HepG2 (cell line): Measurements from ENCODE around the gene ACTN2. TPM values are rescaled to one million over a fixed set of nuclear protein-coding genes. Genes with fewer than 3 reads are reported as not detected.

Source experiments
- ATAC-seq: fragments of 200-7000 bp; cut with Tn5 transposase; 3 replicates; pipeline ENCODE4 v1.9.1; 2020; ENCODE audit warnings: mild to moderate bottlenecking, moderate library complexity
- BruUV-seq: library from RNA; stranded (reverse); fragments of 400-500 nt; replicated peaks from 2 replicates; lab custom pipeline; 2021; lab: Mats Ljungman, UMichigan
- CTCF ChIA-PET: fragments of 300-600 bp; formaldehyde crosslinking; extraction: SDS; loops from one replicate; lab custom pipeline; 2021; ENCODE audit warnings: low total read pairs, inconsistent platforms, low intra/inter-chr PET ratio; lab: Yijun Ruan, JAX
- POLR2A ChIA-PET: fragments of 350-600 bp; sonication (Branson Sonifier 250); formaldehyde crosslinking; loops from one replicate; lab custom pipeline; 2020; ENCODE audit warnings: antibody characterized with exemption, inconsistent platforms; lab: Yijun Ruan, JAX
- DNase-seq: peaks from one replicate; pipeline ENCODE4 v3.0.0-alpha.2; 2015; ENCODE audit warnings: low spot score
- FAIRE-seq: peaks from 3 replicates; lab custom pipeline; 2011; peaks lifted over from hg19 to GRCh38; lab: Jason Lieb, UNC
- H2AFZ ChIP-seq: one replicate; pipeline ENCODE4 v1.6.1; 2011; ENCODE audit warnings: low read length, inconsistent platforms
- H3K27ac ChIP-seq: fragments of 300-600 bp; 3 replicates; pipeline ENCODE4 v1.8.0; 2011; ENCODE audit warnings: mixed run types, mild to moderate bottlenecking, mixed read lengths, low read length, inconsistent platforms; ENCODE audit not compliant: insufficient read depth; ENCODE audit errors: extremely low read length
- H3K27me3 ChIP-seq, 2 experiments: fragments of 200-600 bp in 1 of 2; 2 replicates in 1 of 2; 3 replicates in 1 of 2; pipeline versions ENCODE4 v1.6.0 to v1.8.0; 2011; ENCODE audit warnings: low read length in 2 of 2, mild to moderate bottlenecking in 2 of 2, moderate library complexity in 2 of 2, inconsistent platforms in 1 of 2; ENCODE audit not compliant: insufficient read depth in 2 of 2, control insufficient read depth in 1 of 2
- H3K36me3 ChIP-seq, 2 experiments: fragments of 200-600 bp in 1 of 2; replicated peaks in 1 of 2; 2 replicates in 1 of 2; 3 replicates in 1 of 2; pipeline versions ENCODE4 v1.5.1 to v1.8.0; 2011; ENCODE audit warnings: low read length in 2 of 2, inconsistent platforms in 1 of 2; ENCODE audit not compliant: insufficient read depth in 2 of 2, control insufficient read depth in 1 of 2
- H3K4me1 ChIP-seq: 2 replicates; pipeline ENCODE4 v1.5.1; 2012; ENCODE audit warnings: low read length, inconsistent platforms; ENCODE audit not compliant: insufficient read depth
- H3K4me2 ChIP-seq: 2 replicates; pipeline ENCODE4 v1.6.0; 2011; ENCODE audit warnings: low read depth, low read length, inconsistent platforms
- H3K4me3 ChIP-seq, 3 experiments: fragments of 200-600 bp in 1 of 3; sonication (generic), shearing (Covaris generic) in 1 of 3; replicated peaks in 1 of 3; 2 replicates each; pipeline ENCODE4 v1.5.1; 2011 to 2016; ENCODE audit warnings: low read length in 3 of 3, inconsistent platforms in 2 of 3, low read depth in 2 of 3, mild to moderate bottlenecking in 2 of 3, control low read depth in 1 of 3, mixed read lengths in 1 of 3; ENCODE audit not compliant: insufficient read depth in 1 of 3
- H3K79me2 ChIP-seq: one replicate; pipeline ENCODE4 v1.6.1; 2011; ENCODE audit warnings: low read length, inconsistent platforms; ENCODE audit not compliant: insufficient read depth
- H3K9ac ChIP-seq: 2 replicates; pipeline ENCODE4 v1.6.0; 2011; ENCODE audit warnings: mild to moderate bottlenecking, low read depth, low read length, inconsistent platforms; ENCODE audit not compliant: insufficient read depth
- H3K9me3 ChIP-seq: 2 replicates; pipeline ENCODE4 v1.5.1; 2012; ENCODE audit warnings: mild to moderate bottlenecking, low read length
- H4K20me1 ChIP-seq: 2 replicates; pipeline ENCODE4 v1.6.0; 2011; ENCODE audit warnings: inconsistent platforms, mild to moderate bottlenecking, low read length, moderate library complexity; ENCODE audit not compliant: insufficient read depth
- HDAC2 ChIP-seq: sonication (generic); formaldehyde crosslinking; IDR thresholded peaks from 2 replicates; pipeline ENCODE4 v1.4.0; 2020; ENCODE audit warnings: missing genetic modification reagents
- HOXA7 ChIP-seq: sonication (generic); formaldehyde crosslinking; IDR thresholded peaks from 2 replicates; pipeline ENCODE4 v1.8.1; 2022; ENCODE audit warnings: mild to moderate bottlenecking, missing genetic modification reagents, moderate library complexity
- KLF15 ChIP-seq: sonication (generic); formaldehyde crosslinking; IDR thresholded peaks from 2 replicates; pipeline ENCODE4 v1.8.1; 2023; ENCODE audit warnings: borderline replicate concordance, mild to moderate bottlenecking, inconsistent platforms, missing genetic modification reagents, mixed read lengths
- TOPORS ChIP-seq: sonication (generic); formaldehyde crosslinking; IDR thresholded peaks from 2 replicates; pipeline ENCODE4 v1.8.0; 2023; ENCODE audit warnings: mild to moderate bottlenecking, missing genetic modification reagents
- XRCC5 ChIP-seq: fragments of 200-400 bp; formaldehyde crosslinking; optimal IDR thresholded peaks from 2 replicates; pipeline ENCODE3; 2017; ENCODE audit warnings: mild to moderate bottlenecking, low read length
- ZFP36L2 ChIP-seq: sonication (generic); formaldehyde crosslinking; IDR thresholded peaks from 2 replicates; pipeline ENCODE4 v1.4.0; 2020; ENCODE audit warnings: missing genetic modification reagents
- ZKSCAN8 ChIP-seq: IDR thresholded peaks from 2 replicates; pipeline ENCODE4 v1.6.1; 2016; ENCODE audit warnings: borderline replicate concordance, missing genetic modification reagents, missing compliant biosample characterization
- WGBS: methylation state at CpG from one replicate; pipeline ENCODE4 v1.1.6; 2017; ENCODE audit warnings: low lambda C conversion rate; 5-methylcytosine and 5-hydroxymethylcytosine counted together
- in situ Hi-C: cut with HindIII; loops from 2 replicates; pipeline ENCODE4 v1.10.0; 2017; ENCODE audit warnings: low pct_unique_long_range_greater_than_20kb; ENCODE audit not compliant: extremely low pct_ligation_motif_present
- intact Hi-C: fragments of 100-400 bp; cut with micrococcal nuclease; formaldehyde crosslinking; loops from one replicate; pipeline ENCODE4 v1.10.0; 2022; ENCODE audit not compliant: unreplicated experiment
- polyA plus RNA-seq, 8 experiments: library from polyadenylated mRNA; depleted of rRNA in 3 of 8; stranded (reverse) in 7 of 8; unstranded in 1 of 8; fragments of >200 nt; fragmentation: Illumina TruSeq in 4 of 8; extraction: Trizol in 4 of 8; gene quantifications; 2 replicates each; pipeline versions ENCODE4 v1.2.1 to v1.2.3, GENCODE V29; 2011 to 2016; ENCODE audit warnings: low read depth in 4 of 8, missing spikeins in 1 of 8, mixed read lengths in 1 of 8; ENCODE audit not compliant: insufficient read depth in 1 of 8
- total RNA-seq, 5 experiments: library from RNA; depleted of rRNA; stranded (reverse); fragments of >200 nt; fragmentation: Illumina TruSeq; extraction: Trizol; gene quantifications; 2 replicates each; pipeline ENCODE4 v1.2.3, GENCODE V29; 2016; ENCODE audit warnings: low read depth in 1 of 5
- TF ChIP-seq, protein P1 (sequence below): sonication (generic); formaldehyde crosslinking; IDR thresholded peaks from 2 replicates; pipeline ENCODE4 v1.4.0; 2020; ENCODE audit warnings: missing genetic modification reagents, borderline replicate concordance
- TF ChIP-seq, protein P2 (sequence below): sonication (generic); formaldehyde crosslinking; IDR thresholded peaks from 2 replicates; pipeline ENCODE4 v1.9.0; 2021; ENCODE audit warnings: missing genetic modification reagents, borderline replicate concordance
- TF ChIP-seq, protein P3 (sequence below): sonication (generic); formaldehyde crosslinking; IDR thresholded peaks from 2 replicates; pipeline ENCODE4 v1.4.0; 2020; ENCODE audit warnings: missing genetic modification reagents
- TF ChIP-seq, protein P4 (sequence below): sonication (generic); formaldehyde crosslinking; IDR thresholded peaks from 2 replicates; pipeline ENCODE4 v1.9.0; 2021; ENCODE audit warnings: missing genetic modification reagents, mild to moderate bottlenecking, borderline replicate concordance

Gene ACTN2
- total and polyA plus RNA-seq, 2 of the 13 experiments (the other 11 are each of a cell fraction or from before 2014, with no cell fraction given) = 0.04 to 0.13 TPM

DNA sequence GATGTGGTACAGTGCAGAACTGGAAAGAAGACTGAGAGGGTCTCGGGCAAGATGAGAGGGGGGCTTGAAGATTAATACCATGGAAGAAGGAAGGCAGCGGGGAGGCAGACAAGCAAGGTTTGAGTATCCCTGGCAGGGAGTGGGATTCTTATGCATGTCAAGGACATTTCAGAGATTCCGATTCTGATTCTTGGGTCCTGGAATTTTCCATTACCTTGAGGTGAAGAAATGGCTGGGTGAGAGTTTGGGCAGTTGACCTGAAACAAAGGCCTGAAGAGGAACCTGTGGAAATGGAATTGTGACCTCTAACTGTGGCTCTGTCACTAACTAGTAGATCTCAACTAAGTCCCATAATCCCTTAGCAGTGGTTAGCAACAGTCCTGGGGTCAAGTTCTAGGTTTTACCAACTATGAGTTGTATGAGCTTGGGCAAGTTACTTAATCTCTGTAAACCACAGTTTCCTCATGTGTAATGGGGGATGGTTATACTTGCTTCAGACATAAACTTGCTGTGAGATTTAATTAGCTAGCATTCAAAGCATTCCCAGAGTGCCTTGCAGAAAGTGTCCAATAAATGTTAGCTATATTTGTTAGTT is 8.6 kb upstream of the ACTN2 start (continued):
- no peak for TF ChIP-seq ZKSCAN8 (CRISPR knock-in tag)
- TF ChIP-seq, protein P1, sequence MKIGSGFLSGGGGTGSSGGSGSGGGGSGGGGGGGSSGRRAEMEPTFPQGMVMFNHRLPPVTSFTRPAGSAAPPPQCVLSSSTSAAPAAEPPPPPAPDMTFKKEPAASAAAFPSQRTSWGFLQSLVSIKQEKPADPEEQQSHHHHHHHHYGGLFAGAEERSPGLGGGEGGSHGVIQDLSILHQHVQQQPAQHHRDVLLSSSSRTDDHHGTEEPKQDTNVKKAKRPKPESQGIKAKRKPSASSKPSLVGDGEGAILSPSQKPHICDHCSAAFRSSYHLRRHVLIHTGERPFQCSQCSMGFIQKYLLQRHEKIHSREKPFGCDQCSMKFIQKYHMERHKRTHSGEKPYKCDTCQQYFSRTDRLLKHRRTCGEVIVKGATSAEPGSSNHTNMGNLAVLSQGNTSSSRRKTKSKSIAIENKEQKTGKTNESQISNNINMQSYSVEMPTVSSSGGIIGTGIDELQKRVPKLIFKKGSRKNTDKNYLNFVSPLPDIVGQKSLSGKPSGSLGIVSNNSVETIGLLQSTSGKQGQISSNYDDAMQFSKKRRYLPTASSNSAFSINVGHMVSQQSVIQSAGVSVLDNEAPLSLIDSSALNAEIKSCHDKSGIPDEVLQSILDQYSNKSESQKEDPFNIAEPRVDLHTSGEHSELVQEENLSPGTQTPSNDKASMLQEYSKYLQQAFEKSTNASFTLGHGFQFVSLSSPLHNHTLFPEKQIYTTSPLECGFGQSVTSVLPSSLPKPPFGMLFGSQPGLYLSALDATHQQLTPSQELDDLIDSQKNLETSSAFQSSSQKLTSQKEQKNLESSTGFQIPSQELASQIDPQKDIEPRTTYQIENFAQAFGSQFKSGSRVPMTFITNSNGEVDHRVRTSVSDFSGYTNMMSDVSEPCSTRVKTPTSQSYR (CRISPR knock-in tag) = no peak
- TF ChIP-seq TOPORS (CRISPR knock-in tag) = no peak
- no peak for TF ChIP-seq ZFP36L2
- TF ChIP-seq, all 625 proteins: peak for 0

DNA sequence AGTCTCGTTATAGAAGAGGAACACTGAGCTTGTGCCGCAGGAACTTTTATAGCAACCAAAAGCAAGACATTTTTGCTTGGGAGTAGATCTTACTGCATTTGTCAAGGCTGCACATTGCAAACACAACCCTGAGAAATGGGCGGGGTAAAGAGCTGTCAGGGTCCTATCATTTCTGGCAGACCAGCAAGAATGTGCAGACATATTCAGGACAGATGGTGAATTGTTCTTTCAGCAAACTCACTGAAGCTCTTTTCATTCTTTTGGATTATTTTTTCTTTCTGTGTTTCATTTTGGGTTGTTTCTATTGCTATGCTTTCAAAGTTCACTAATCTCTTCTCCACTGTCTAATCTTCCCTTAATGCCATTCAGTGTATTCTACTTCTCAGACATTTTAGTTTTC is 5.1 kb upstream of the ACTN2 start:
- Histone ChIP-seq H2AFZ (no peak overlapping the region), H3K27ac (no peak overlapping the region), H4K20me1 (no peaks in the 10 kb centered on the region), H3K9ac (no peak overlapping the region), H3K4me2 (no peak overlapping the region), H3K79me2 (no peaks in the 10 kb centered on the region), H3K4me1 (no peaks in the 10 kb centered on the region), H3K27me3 (peaks cover 0 to 15% of the 10 kb centered on the region in 2 experiments; a peak in 2 of 5 replicates), H3K4me3 (no peak overlapping the region), H3K9me3 (no peaks in the 10 kb centered on the region), H3K36me3 (no peaks in the 10 kb centered on the region)
- DNase-seq (no peak), ATAC-seq (no peak), FAIRE-seq (no peak)
- intact Hi-C loops = no loop called here
- in situ Hi-C loops = no loop called here
- WGBS = 0% methylated on average over 3 of the region's 3 CpGs
- no TSS peak for BruUV-seq
- CTCF ChIA-PET = no interaction called here
- POLR2A ChIA-PET = no interaction called here
- TF ChIP-seq, protein P2, sequence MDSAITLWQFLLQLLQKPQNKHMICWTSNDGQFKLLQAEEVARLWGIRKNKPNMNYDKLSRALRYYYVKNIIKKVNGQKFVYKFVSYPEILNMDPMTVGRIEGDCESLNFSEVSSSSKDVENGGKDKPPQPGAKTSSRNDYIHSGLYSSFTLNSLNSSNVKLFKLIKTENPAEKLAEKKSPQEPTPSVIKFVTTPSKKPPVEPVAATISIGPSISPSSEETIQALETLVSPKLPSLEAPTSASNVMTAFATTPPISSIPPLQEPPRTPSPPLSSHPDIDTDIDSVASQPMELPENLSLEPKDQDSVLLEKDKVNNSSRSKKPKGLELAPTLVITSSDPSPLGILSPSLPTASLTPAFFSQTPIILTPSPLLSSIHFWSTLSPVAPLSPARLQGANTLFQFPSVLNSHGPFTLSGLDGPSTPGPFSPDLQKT (CRISPR knock-in tag) = no peak
- TF ChIP-seq XRCC5 (no peak), KLF15 (no peak), HDAC2 (no peak), HOXA7 (CRISPR knock-in tag) (no peak)
- TF ChIP-seq, protein P3, sequence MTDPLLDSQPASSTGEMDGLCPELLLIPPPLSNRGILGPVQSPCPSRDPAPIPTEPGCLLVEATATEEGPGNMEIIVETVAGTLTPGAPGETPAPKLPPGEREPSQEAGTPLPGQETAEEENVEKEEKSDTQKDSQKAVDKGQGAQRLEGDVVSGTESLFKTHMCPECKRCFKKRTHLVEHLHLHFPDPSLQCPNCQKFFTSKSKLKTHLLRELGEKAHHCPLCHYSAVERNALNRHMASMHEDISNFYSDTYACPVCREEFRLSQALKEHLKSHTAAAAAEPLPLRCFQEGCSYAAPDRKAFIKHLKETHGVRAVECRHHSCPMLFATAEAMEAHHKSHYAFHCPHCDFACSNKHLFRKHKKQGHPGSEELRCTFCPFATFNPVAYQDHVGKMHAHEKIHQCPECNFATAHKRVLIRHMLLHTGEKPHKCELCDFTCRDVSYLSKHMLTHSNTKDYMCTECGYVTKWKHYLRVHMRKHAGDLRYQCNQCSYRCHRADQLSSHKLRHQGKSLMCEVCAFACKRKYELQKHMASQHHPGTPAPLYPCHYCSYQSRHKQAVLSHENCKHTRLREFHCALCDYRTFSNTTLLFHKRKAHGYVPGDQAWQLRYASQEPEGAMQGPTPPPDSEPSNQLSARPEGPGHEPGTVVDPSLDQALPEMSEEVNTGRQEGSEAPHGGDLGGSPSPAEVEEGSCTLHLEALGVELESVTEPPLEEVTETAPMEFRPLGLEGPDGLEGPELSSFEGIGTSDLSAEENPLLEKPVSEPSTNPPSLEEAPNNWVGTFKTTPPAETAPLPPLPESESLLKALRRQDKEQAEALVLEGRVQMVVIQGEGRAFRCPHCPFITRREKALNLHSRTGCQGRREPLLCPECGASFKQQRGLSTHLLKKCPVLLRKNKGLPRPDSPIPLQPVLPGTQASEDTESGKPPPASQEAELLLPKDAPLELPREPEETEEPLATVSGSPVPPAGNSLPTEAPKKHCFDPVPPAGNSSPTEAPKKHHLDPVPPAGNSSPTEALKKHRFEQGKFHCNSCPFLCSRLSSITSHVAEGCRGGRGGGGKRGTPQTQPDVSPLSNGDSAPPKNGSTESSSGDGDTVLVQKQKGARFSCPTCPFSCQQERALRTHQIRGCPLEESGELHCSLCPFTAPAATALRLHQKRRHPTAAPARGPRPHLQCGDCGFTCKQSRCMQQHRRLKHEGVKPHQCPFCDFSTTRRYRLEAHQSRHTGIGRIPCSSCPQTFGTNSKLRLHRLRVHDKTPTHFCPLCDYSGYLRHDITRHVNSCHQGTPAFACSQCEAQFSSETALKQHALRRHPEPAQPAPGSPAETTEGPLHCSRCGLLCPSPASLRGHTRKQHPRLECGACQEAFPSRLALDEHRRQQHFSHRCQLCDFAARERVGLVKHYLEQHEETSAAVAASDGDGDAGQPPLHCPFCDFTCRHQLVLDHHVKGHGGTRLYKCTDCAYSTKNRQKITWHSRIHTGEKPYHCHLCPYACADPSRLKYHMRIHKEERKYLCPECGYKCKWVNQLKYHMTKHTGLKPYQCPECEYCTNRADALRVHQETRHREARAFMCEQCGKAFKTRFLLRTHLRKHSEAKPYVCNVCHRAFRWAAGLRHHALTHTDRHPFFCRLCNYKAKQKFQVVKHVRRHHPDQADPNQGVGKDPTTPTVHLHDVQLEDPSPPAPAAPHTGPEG (CRISPR knock-in tag) = no peak
- TF ChIP-seq, protein P4, sequence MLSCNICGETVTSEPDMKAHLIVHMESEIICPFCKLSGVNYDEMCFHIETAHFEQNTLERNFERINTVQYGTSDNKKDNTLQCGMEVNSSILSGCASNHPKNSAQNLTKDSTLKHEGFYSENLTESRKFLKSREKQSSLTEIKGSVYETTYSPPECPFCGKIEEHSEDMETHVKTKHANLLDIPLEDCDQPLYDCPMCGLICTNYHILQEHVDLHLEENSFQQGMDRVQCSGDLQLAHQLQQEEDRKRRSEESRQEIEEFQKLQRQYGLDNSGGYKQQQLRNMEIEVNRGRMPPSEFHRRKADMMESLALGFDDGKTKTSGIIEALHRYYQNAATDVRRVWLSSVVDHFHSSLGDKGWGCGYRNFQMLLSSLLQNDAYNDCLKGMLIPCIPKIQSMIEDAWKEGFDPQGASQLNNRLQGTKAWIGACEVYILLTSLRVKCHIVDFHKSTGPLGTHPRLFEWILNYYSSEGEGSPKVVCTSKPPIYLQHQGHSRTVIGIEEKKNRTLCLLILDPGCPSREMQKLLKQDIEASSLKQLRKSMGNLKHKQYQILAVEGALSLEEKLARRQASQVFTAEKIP (CRISPR knock-in tag) = no peak
